GM10266 (cell line): ENCODE results near the gene RNF145.

Source experiments
- DNase-seq: peaks from one replicate; pipeline ENCODE4 v3.0.0; 2012; ENCODE audit errors: extremely low spot score
- TF ChIP-seq, protein P1 (sequence below): IDR thresholded peaks from 2 replicates; pipeline ENCODE4 v1.5.1; 2012; ENCODE audit warnings: mild to moderate bottlenecking, low read depth; ENCODE audit not compliant: control insufficient read depth, insufficient read depth; ENCODE audit errors: missing control alignments

Gene RNF145

DNA sequence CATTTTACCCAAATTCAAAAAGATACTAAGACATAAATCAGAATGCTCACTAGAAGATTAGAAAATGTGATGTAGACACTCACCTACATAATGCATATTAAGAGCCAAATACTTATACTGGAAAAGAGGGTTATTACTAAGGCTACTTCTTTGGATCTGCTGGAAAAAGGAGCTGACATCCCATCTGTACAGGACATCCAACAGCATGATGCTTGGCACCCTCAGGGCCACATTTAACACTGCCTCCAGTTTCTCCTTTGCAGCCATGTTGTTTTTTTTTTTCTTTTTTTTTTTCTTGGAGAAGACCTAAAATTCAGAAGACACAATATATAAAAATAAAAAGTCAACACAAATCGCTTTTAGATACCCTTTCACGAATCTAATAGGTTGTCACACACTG is 6.0 kb downstream of the RNF145 start:
- DNase-seq = no peak
- TF ChIP-seq, protein P1, sequence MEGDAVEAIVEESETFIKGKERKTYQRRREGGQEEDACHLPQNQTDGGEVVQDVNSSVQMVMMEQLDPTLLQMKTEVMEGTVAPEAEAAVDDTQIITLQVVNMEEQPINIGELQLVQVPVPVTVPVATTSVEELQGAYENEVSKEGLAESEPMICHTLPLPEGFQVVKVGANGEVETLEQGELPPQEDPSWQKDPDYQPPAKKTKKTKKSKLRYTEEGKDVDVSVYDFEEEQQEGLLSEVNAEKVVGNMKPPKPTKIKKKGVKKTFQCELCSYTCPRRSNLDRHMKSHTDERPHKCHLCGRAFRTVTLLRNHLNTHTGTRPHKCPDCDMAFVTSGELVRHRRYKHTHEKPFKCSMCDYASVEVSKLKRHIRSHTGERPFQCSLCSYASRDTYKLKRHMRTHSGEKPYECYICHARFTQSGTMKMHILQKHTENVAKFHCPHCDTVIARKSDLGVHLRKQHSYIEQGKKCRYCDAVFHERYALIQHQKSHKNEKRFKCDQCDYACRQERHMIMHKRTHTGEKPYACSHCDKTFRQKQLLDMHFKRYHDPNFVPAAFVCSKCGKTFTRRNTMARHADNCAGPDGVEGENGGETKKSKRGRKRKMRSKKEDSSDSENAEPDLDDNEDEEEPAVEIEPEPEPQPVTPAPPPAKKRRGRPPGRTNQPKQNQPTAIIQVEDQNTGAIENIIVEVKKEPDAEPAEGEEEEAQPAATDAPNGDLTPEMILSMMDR = no peak

DNA sequence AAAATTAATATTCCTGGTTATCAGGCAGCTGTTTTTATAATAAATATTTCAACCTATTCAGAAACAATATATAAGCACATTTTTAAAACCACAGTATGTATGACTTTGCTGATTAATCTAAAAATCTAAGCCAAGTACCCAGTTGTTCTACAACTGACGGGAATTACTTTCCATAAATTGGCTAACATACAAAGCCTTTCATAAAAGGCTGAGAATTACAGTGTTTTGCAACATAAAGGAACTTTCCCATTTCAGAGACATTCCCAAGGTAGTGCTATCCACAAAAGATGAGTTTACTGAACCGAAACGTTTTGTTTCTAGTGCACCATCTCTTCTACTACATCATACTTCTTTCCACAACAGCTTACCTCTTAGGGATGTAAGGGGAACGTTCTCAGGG is 7.2 kb downstream of the RNF145 start:
- TF ChIP-seq, protein P1 = no peak
- DNase-seq = no peak

DNA sequence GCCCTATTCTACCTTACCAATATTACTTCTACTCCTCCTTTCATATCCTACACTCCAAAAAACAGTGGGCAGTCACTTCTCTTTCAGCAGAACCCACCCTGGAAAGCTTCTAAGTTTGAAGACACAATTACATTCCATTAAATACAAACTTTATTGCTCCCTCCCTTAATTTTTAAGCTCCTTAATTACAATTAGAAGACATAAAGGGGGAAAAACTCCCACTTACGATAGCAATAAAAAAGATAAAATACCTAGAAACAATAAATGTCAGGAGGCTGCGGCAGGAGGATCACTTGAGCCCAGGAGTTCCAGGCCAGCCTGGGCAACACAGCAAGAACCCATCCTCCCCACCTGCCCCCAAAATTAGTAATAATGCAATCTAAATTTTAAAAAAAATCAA is 9.6 kb downstream of the RNF145 start:
- DNase-seq = no peak
- TF ChIP-seq, protein P1 = no peak

DNA sequence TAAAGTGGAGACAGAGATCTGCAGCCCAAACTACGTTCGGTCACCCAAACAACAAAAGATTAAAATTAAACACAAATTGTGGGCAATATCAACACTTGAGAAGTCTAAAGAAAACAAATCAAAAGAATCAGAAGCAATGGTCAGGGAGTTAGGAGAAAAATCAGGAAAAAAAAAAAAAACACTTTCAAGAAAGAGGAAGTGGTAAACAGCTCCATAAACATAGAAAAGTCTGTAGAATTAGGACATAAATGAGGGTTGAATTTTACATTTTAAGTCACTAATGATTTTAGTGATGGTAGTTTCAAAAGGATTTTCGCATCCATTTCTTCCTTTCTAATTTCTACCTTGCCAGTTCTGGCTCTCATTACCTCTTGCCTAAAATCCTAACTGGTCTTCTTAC is 10.1 kb downstream of the RNF145 start:
- DNase-seq = no peak
- TF ChIP-seq, protein P1 = no peak

DNA sequence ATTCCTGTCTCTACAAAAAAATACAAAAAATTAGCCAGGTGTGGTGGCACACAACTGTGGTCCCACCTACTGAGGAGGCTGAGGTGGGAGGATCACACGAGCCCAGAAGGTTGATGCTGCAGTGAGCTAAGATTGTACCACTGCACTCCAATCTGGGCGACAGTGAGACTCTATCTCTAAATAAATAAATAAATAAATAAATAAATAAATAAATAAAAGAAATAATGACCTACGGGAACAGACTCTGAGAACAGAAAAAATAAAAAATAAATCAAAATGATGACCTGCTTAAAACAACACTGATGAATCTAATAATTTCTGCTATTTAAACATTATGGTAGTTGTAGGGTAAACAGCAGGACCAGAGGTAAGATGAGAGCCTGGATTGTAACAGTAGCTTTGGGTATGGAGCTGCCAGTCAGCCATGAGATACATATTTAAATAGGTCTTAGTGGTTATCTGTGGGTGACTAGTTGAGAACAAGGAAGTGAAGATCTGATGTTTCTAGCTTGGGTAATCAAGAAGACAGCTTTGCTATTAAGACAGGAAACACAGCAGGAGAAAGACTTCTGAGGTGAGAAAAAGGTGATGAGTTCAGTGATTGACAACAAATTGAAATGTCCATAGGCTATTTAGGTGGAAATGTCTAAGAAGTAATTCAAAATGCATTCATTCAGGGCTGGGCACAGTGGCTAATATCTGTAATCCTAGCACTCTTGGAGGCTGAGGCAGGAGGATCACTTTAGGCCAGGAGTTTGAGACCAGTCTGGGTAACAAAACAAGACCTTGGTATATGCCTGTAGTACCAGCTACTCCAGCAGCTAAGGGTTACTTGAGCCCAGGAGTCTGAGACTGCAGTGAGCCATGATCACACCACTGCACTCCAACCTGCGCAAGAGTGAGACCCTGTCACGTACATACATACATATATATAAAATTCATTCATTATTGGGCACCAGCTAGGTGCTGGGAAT is 11.0 kb downstream of the RNF145 start:
- TF ChIP-seq, protein P1 = no peak
- DNase-seq = peak; percentile 60

DNA sequence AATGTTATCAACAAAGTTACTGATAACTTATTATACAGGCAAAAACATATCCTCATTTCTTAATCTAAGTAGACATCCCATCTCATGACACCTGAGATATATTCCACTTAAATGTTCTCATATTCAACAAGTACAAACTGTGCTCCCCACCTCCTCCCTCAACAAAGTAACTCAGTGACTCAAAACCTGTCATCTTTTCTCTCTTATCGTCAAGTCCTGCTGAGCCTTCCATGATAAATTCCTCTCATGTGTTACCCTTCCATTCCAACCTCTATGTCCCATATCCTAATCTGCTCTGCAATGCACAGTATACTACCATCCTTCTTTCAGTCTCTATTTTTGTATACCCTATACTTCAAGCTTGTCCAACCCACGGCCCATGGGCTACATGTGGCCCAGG is 13.6 kb downstream of the RNF145 start:
- TF ChIP-seq, protein P1 = no peak
- no peak for DNase-seq

DNA sequence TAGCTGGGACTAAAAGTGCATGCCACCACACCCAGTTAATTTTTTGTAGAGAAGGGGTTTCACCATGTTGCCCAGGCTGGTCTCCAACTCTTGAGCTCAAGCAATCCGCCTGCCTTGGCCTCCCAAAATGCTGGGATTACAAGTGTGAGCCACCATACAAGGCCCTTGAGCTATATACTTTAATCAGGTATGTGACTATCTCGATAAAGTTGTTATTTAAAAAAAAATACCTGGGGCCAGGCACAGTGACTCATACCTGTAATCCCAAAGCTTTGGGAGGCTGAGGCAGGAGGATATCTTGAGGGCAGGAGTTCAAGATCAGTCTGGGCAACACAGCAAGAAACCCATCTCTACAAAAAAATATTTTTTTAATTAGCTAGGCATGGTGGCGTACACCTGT is 19.2 kb downstream of the RNF145 start:
- TF ChIP-seq, protein P1 = no peak
- no peak for DNase-seq
